ENCODE measurements around the gene IPMK.
"Not testable (repeated sequence)": the region's sequence is repeated elsewhere in the genome, so short reads cannot be mapped to it uniquely, and the experiment has no call there.

Gene IPMK

DNA sequence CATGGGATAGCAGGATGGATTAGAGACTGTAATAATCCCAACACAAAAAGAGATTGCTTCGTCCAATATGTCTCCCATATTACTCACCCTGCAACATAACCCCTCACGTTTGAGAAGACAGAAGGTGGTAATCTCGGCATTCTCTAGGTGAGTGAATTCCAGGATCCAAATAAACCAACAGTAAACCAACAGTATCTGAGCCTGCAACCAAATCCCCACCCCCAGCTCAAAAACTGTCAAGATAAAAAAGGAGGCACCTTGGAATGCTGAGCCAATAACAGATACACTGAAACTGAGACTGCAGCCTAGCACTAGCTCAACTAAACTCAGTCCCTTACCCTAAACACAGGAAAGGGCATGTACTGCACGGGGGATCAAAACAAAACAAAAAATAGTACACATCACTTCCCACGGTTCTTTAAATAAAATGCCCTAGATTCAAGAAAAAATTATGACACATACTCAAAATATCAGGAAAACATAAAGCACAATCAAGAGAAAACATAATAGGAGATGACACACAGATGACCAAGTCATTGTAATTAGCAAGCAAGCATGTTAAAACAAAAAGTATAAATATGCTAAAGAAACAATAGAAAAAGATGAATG, 28.0 kb downstream of the IPMK start:
- H3K4me3 ChIP-seq (ENCODE audit: low read depth, low read length), result no peak overlapping the region

DNA sequence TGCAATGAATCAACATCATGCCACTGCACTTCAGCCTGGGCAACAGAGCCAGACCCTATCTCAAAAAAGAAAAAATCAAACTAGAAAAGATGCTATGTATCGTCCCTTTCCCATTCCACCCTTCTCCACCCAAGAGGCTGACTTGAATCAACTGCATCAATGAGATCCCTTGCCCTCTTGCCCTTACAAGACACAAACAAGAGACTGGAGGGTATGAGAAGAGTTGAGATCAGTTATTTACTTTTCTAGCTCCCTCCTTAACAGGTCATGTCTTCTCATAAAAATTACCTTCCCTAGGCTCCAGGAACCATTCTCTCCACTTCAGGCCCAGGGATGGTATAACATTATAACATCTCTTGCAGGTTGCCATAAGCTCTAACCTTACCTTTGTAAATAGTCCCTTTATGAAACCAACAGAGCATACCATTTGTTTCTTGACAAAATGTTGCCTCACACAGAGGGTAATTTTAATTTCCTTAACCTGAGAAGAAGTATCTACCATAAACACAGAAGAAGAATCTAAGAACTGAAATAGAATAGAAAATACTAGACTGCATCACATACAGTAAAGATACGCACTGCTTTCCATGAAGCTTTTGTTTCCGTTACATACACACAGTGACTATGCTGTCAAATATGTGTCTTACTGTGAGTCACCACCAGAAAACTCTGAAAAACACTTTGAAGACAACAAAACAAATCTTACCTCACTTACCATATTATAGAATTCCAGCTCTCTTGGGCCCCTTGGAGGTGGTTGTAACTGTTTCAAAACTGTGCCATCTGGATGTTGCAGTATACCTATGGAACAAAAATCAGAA, 30.5 kb downstream of the IPMK start:
- H3K4me3 ChIP-seq (ENCODE audit: low read depth, low read length), result no peak overlapping the region
- DNase-seq (ENCODE audit: low read depth), result peak; percentile 68

More for the DNA sequence above, 28.0 kb downstream of the IPMK start:
- DNase-seq (ENCODE audit: low read depth), result no peak

DNA sequence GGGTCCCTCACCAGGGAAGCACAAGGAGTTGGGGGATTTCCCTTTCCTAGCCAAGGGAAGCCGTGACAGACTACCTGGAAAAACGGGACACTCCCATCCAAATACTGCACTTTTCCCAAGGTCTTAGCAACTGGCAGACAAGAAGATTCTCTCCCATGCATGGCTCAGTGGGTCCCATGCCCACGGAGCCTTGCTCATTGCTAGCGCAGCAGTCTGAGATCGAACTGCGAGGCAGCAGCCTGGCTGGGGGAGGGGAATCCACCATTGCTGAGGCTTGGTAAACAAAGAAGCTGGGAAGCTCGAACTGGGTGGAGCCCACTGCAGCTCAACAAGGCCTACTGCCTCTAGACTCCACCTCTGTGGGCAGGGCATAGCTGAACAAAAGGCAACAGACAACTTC, 37.8 kb downstream of the IPMK start:
- not testable (repeated sequence) for H3K4me3 ChIP-seq (ENCODE audit: low read depth, low read length); DNase-seq (ENCODE audit: low read depth)

DNA sequence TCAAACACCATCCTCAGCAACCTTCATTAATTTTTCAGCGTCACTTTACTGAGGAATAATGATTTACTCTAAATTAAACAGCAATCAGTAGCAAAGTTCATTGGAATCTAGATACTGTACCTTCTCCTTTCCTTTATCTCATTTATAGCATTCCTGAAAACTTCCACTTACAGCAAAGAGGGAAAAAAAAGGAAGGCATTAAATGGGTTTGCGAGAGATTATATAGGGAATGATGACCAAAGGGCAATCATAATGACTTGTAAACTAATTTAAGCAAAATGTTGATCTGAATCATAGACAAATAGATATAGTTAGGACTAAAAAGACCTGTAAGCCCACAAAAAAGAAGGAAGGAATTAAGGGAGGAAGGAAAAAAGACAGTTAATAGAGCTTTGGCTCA, 42.0 kb downstream of the IPMK start:
- DNase-seq (ENCODE audit: low read depth), result no peak
- H3K4me3 ChIP-seq (ENCODE audit: low read depth, low read length), result no peak overlapping the region

DNA sequence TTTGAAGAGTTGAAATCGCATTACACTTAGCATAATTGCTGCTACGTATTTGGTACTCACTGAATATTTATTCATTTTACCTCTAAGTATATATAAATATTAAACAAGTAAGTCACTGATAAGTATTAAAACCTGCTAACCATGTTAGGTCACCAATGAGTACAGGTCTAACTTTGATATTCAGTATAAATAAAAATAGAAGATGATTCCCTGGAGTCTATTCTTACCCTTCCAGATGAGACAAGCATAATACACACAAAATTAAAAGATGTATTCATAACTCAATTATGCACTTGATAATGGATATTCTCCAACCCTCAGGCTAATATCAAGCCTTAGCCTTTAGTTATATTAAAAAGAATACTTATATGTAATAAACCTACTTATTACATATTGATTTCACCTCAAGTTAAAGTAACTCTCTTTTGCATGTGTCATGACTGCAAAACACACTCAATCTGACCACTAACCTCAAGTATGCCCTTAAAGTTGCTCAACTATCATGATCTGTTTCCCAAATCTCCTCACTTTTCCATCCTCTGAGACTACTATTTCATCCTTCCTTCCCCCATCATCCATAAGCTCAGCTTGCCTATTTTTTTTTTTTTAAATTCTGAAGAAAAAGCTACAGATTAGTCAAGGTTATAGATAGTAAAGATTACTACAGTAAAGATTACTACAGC, 46.8 kb downstream of the IPMK start:
- no peak overlapping the region for H3K4me3 ChIP-seq (ENCODE audit: low read depth, low read length)
- peak; percentile 45 for DNase-seq (ENCODE audit: low read depth)

DNA sequence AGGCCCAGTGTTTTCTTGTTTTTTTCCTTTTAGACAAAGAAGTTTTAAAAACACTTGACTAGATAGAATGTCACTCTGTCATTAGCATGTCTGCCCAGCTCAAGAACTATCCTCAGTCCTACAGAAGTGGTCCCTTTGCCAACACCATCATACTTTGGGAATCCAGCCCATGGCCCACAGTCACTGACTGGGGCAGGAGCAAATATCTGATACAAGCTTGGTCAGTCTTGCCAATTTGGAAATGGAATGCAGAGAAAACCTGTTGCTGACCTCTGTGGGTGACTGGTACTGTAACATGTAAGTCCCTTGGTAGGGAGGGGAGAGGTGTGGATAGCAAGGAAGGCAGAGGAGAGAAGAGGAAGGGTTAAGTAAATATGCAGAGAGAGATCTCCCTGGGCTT, 47.8 kb downstream of the IPMK start:
- H3K4me3 ChIP-seq (ENCODE audit: low read depth, low read length), result no peak overlapping the region
- DNase-seq (ENCODE audit: low read depth), result no peak

DNA sequence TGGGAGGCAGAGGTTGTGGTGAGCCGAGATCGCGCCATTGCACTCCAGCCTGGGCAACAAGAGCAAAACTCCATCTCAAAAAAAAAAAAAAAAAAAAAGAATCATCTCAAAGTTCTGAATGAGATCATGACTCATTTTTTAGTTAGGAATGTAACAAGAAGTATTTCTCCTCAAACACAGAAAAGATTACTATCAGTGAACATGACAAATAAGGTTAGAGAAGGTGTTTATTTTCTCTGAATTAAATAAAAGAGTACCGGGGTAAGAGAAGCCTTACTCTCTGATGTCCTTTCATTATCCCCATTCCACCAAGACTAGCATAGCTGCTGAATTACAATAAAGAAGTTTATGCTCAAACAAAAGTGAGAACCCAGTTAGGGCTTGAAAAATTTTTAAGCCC, 50.1 kb downstream of the IPMK start:
- H3K4me3 ChIP-seq (ENCODE audit: low read depth, low read length), result no peak overlapping the region
- no peak for DNase-seq (ENCODE audit: low read depth)

DNA sequence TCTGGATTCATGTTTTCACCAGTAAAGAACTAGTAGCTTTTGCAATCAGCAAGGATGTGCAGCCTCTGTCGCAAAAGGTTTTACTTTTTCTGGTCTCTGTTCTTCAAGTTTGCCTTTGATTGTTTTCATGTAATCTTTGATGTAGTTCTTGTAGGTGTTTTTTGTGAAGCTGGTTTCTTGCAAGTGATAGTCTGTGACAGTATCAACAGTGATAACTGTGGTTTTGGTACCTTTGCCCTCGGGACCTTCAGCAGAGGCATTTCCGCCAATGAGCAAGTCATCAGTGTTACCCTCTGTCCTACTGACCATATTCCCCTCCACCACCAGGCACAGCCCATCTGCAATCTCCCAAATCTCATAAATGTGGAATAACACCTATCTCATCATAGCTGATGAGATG, 55.1 kb downstream of the IPMK start:
- no peak for DNase-seq (ENCODE audit: low read depth)
- H3K4me3 ChIP-seq (ENCODE audit: low read depth, low read length), result no peak overlapping the region

DNA sequence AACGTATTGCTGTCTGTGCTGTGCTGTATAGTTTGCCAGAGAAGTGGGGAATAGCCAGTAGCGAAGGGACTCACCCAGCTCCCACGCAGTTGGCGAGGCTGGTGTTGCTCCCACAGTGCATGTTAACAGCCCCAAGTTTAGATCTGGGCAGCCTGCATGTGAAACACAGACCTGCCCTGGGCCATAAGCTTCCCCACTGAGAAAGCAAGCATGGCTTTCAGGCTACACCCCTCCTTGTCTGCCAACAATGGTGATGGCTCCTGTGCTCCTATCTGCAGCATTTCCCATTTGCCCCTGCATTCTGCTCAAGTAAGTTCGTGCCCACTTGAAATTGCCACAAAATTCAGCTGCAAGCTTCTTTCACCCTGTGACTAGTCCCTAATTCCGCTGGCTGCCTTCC, 57.5 kb downstream of the IPMK start:
- DNase-seq (ENCODE audit: low read depth), result no peak
- no peak overlapping the region for H3K4me3 ChIP-seq (ENCODE audit: low read depth, low read length)

DNA sequence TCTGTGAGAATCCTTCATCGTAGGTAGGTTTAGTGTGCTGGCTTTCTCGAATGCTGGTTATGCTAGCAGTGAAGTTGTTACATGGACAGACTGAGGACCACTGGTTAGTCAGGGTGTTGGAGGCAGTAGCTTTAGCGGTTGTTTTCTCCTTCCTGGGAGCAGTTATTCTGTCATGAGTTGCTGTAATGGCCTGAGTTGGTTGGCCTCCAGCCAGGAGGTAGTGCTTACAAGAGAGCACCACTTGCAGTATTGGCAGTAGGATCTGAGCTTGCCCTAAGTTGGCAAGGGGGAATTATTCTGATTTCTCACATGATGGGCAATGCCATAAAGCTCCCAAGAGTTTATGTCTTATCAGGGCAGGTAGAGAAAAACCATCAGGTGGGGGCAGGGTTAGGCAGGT, 58.0 kb downstream of the IPMK start:
- DNase-seq (ENCODE audit: low read depth), result no peak
- no peak overlapping the region for H3K4me3 ChIP-seq (ENCODE audit: low read depth, low read length)

DNA sequence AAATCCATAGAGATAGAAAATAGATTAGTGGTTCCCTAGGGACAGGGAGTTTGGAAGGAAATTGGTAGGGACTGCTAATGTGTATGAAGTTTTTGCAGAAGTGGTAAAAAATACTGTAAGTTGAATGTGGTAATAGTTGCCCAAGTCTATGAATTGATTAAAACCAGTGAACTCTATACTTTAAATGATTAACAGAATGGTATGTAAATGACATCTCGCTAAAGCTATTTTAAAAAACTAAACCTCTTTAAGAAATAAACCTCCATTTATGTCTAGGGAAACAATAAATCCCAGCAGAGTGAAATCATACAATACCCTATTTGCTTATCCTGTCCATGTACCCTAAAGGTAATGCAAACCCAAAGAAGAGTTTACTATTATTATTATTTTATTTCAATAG, 61.4 kb downstream of the IPMK start:
- DNase-seq (ENCODE audit: low read depth), result no peak

DNA sequence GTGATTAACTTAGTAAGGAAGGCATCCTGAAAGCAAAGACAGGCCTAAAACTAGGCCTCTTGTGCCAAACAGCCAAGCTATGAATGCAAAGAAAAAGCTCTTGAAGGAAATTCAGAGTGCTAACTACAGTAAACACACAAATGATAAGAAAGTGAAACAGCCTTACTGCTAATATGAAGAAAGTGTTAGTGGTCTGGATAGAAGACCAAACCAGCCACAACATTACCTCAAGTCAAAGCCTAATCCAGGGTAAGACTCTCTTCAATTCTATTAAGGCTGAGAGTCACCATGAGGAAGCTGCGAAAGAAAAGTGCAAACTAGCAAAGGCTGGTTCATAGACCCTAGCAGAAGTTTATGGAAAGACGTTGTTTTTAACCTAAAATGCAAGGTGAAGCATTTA, 66.0 kb downstream of the IPMK start:
- DNase-seq (ENCODE audit: low read depth), result no peak
- H3K4me3 ChIP-seq (ENCODE audit: low read depth, low read length), result no peak overlapping the region

More for the DNA sequence above, 61.4 kb downstream of the IPMK start:
- H3K4me3 ChIP-seq (ENCODE audit: low read depth, low read length), result no peak overlapping the region

DNA sequence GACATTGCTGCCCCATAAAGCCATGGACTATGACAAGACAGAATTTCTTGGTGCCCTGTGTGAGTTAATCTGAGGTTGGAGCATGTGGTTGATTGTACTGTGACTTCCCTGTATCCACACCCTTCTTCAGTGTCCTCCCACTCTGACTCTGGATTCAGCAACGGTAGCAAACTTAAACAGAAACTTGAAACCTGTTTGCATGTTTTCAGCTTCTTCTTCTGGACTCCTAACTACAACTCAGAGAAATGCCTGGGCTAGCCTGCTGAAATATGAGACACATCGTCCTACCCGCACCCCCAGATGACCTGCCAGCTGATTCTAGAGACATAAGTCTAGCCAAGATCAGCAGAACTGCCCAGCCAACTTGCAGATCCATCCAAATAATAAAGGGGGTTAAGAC, 78.4 kb downstream of the IPMK start:
- DNase-seq (ENCODE audit: low read depth), result peak; percentile 53

DNA sequence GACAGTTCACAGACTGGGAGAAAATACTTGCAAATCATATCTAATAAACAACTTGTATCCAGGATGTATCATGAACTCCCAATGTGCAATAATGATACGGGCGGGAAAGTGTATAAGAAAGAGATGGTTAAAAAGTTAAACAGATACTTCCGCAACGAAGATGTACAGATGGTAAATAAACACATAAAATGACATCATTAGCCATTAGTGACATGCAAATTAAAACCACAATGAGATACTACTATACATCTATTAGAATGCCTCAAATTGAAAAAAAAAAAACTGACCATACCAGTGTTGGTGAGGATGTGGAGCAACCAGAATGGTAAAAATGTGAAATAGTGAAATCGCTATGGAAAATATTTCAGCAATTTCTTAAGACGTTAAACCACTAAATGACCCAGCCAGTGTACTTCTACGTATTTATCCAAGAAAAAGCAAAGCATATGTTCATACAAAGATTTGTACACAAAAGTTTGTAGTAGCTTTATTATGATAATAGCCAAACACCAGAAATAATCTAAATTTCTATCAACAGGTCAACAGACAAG, 83.5 kb downstream of the IPMK start:
- no peak for DNase-seq (ENCODE audit: low read depth)
- H3K4me3 ChIP-seq (ENCODE audit: low read depth, low read length), result no peak overlapping the region

More for the DNA sequence above, 78.4 kb downstream of the IPMK start:
- no peak overlapping the region for H3K4me3 ChIP-seq (ENCODE audit: low read depth, low read length)

DNA sequence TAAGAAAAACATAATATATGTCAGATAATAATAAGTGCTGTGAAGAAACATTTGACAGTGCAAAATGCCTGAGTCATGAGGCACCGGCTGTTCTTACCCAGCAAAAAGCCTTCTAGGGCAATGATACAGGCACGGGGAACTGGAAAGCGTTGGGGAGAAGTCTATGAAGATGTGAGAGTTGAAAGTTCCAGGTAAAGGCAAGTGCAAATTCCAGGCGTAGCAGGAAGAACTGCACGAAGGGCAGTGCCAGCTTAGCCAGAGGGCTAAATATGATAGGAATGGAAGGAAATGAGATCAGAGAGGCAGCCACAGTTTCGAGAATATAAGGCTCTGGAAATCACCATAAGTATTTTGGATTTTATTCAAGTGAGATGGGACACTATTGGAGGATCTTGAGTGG, 87.0 kb downstream of the IPMK start:
- DNase-seq (ENCODE audit: low read depth), result no peak

DNA sequence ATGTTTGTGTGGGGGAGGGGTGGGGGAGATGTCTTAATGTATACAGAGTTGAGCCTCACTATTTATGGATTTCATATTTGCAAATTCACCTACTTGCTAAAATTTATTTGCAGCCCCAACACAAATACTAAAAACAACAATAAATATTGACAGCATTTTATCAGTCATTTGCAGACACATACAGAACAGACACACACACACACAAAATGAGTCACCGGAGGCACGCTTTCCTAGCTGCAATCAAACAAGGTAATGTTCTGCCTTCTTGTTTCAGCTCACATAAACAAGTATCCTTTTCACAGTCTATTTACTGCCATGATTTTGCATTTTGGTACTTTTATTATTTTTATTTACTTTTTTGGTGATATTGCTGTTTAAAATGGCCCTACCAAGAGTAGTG, 88.5 kb downstream of the IPMK start:
- no peak for DNase-seq (ENCODE audit: low read depth)
- H3K4me3 ChIP-seq (ENCODE audit: low read depth, low read length), result no peak overlapping the region

More for the DNA sequence above, 87.0 kb downstream of the IPMK start:
- no peak overlapping the region for H3K4me3 ChIP-seq (ENCODE audit: low read depth, low read length)

DNA sequence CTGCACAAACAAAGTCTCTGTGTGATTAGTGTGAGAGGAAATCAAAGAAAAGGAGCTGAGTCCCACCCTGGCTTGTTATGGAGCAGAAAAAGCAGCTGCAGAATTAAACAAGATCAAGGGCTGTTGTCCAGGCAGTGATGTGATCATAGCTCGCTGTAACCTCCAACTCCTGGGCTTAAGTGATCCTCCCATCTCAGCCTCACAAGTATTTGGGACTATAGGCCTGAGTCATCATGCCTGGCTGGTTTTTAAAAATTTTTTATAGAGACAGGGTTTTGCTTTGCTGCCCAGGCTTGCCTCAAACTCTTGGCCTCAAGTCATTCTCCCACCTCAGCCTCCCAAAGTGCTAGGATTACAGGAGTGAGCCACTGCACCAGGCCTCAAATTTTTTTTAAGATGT, 88.9 kb downstream of the IPMK start:
- no peak overlapping the region for H3K4me3 ChIP-seq (ENCODE audit: low read depth, low read length)
- no peak for DNase-seq (ENCODE audit: low read depth)

DNA sequence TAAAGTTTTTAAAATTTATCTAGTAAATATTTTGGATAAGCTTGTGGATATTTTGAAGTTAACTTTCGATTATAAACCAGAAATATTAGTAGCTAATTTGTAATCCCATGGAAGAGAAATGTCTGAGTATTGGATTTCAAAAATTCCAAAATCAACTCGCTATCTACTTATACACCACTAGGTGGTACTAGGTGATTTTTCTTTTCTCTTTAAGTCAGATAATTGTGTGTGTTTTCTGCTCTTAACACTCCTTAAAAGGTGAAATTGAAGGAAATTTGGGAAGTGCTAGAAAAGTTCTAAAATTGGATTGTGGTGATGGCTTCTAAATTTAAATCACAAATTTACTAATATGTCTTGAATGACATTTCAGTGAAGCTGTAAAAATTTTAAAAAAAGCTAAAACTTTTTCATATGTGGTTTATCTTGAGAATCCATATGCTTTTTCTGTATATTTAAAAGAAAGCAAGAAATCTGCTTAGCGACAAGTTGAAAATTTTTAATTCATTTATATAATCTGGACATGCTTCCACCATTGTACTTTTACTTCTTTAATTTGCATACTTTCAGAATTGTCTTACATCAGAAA, 90.2 kb downstream of the IPMK start:
- no peak for DNase-seq (ENCODE audit: low read depth)
- H3K4me3 ChIP-seq (ENCODE audit: low read depth, low read length), result no peak overlapping the region

DNA sequence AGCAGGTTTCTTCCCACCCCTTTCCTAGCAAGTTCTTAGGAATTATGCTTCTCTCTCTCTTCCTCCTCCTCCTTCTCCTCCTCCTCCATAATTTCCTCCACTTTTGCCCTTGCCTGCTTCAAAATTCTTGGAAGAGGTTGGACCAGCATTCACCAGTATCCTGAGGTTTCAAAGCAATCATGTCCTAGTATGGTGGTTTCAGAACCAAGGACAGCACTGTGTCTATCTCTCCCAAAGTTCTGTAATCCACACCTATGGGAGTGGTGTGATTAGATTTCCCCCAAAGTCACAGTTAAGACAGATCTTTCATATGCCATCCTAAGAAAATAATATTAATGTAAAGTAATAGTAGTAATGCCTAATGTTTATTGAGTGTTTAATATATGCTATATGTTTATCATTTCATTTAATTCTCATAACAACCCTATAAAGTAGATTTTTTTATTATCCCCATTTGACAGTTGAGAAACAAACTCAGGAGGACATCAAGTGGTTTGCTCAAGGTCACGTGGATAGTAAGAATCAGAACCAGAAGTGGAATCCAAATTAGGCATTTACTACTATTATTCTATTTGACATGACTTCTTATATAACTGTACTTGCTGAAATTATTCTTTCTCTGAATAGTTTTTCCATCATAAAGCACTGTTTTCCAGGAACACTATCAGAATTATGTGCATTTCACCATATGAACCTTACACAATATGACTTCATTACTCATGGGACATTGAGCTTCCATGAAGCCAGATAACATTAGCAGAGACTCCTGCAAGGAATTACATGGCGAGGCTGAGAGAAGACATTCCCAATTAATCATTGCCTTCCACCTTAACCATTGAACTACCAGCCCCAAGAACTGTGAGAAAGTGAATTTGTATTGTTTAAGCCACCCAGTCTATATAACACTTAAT, 91.4 kb downstream of the IPMK start:
- no peak for DNase-seq (ENCODE audit: low read depth)
- no peak overlapping the region for H3K4me3 ChIP-seq (ENCODE audit: low read depth, low read length)
